ENCODE data around the gene CHST5.

GRCh38 chr16:75555707-75556430 lies 20.0 kb upstream of the CHST5 start, which contains the start of gene TMEM231:
- TF ChIP-seq EZH2 (IDR thresholded peaks at IDR 0.05; ENCODE audit: borderline replicate concordance) (no peak), CTCF (IDR thresholded peaks at IDR 0.05; ENCODE audit: poor library complexity) (no peak), EZH2phosphoT487 (IDR thresholded peaks at IDR 0.05; ENCODE audit: low read depth, severe bottlenecking, unreplicated experiment) (no peak)

All from hepatocyte (in vitro differentiated cells).